HepG2 (cell line): ENCODE results near the gene SMIM36. TPM values are rescaled to one million over a fixed set of nuclear protein-coding genes. Genes with fewer than 3 reads are reported as not detected.
"Not testable (repeated sequence)": the region's sequence is repeated elsewhere in the genome, so short reads cannot be mapped to it uniquely, and the experiment has no call there.

ENCODE experiments used
- ATAC-seq: fragments of 200-7000 bp; cut with Tn5 transposase; 3 replicates; pipeline ENCODE4 v1.9.1; 2020; ENCODE audit warnings: mild to moderate bottlenecking, moderate library complexity
- BruUV-seq: library from RNA; stranded (reverse); fragments of 400-500 nt; replicated peaks from 2 replicates; lab custom pipeline; 2021; lab: Mats Ljungman, UMichigan
- CTCF ChIA-PET: fragments of 300-600 bp; formaldehyde crosslinking; extraction: SDS; loops from one replicate; lab custom pipeline; 2021; ENCODE audit warnings: low total read pairs, inconsistent platforms, low intra/inter-chr PET ratio; lab: Yijun Ruan, JAX
- POLR2A ChIA-PET: fragments of 350-600 bp; sonication (Branson Sonifier 250); formaldehyde crosslinking; loops from one replicate; lab custom pipeline; 2020; ENCODE audit warnings: antibody characterized with exemption, inconsistent platforms; lab: Yijun Ruan, JAX
- DNase-seq: peaks from one replicate; pipeline ENCODE4 v3.0.0-alpha.2; 2015; ENCODE audit warnings: low spot score
- FAIRE-seq: peaks from 3 replicates; lab custom pipeline; 2011; peaks lifted over from hg19 to GRCh38; lab: Jason Lieb, UNC
- H2AFZ ChIP-seq: one replicate; pipeline ENCODE4 v1.6.1; 2011; ENCODE audit warnings: low read length, inconsistent platforms
- H3K27ac ChIP-seq: fragments of 300-600 bp; 3 replicates; pipeline ENCODE4 v1.8.0; 2011; ENCODE audit warnings: mixed run types, mild to moderate bottlenecking, mixed read lengths, low read length, inconsistent platforms; ENCODE audit not compliant: insufficient read depth; ENCODE audit errors: extremely low read length
- H3K27me3 ChIP-seq, 2 experiments: fragments of 200-600 bp in 1 of 2; 2 replicates in 1 of 2; 3 replicates in 1 of 2; pipeline versions ENCODE4 v1.6.0 to v1.8.0; 2011; ENCODE audit warnings: low read length in 2 of 2, mild to moderate bottlenecking in 2 of 2, moderate library complexity in 2 of 2, inconsistent platforms in 1 of 2; ENCODE audit not compliant: insufficient read depth in 2 of 2, control insufficient read depth in 1 of 2
- H3K36me3 ChIP-seq, 2 experiments: fragments of 200-600 bp in 1 of 2; replicated peaks in 1 of 2; 2 replicates in 1 of 2; 3 replicates in 1 of 2; pipeline versions ENCODE4 v1.5.1 to v1.8.0; 2011; ENCODE audit warnings: low read length in 2 of 2, inconsistent platforms in 1 of 2; ENCODE audit not compliant: insufficient read depth in 2 of 2, control insufficient read depth in 1 of 2
- H3K4me1 ChIP-seq: 2 replicates; pipeline ENCODE4 v1.5.1; 2012; ENCODE audit warnings: low read length, inconsistent platforms; ENCODE audit not compliant: insufficient read depth
- H3K4me2 ChIP-seq: 2 replicates; pipeline ENCODE4 v1.6.0; 2011; ENCODE audit warnings: low read depth, low read length, inconsistent platforms
- H3K4me3 ChIP-seq, 3 experiments: fragments of 200-600 bp in 1 of 3; sonication (generic), shearing (Covaris generic) in 1 of 3; replicated peaks in 1 of 3; 2 replicates each; pipeline ENCODE4 v1.5.1; 2011 to 2016; ENCODE audit warnings: low read length in 3 of 3, inconsistent platforms in 2 of 3, low read depth in 2 of 3, mild to moderate bottlenecking in 2 of 3, control low read depth in 1 of 3, mixed read lengths in 1 of 3; ENCODE audit not compliant: insufficient read depth in 1 of 3
- H3K79me2 ChIP-seq: one replicate; pipeline ENCODE4 v1.6.1; 2011; ENCODE audit warnings: low read length, inconsistent platforms; ENCODE audit not compliant: insufficient read depth
- H3K9ac ChIP-seq: 2 replicates; pipeline ENCODE4 v1.6.0; 2011; ENCODE audit warnings: mild to moderate bottlenecking, low read depth, low read length, inconsistent platforms; ENCODE audit not compliant: insufficient read depth
- H3K9me3 ChIP-seq: 2 replicates; pipeline ENCODE4 v1.5.1; 2012; ENCODE audit warnings: mild to moderate bottlenecking, low read length
- H4K20me1 ChIP-seq: 2 replicates; pipeline ENCODE4 v1.6.0; 2011; ENCODE audit warnings: inconsistent platforms, mild to moderate bottlenecking, low read length, moderate library complexity; ENCODE audit not compliant: insufficient read depth
- CBX2 ChIP-seq, 2 experiments: fragments of 200-600 bp in 1 of 2; sonication (generic); formaldehyde crosslinking in 1 of 2; IDR thresholded peaks; 2 replicates each; pipeline versions ENCODE4 v1.7.0 to v1.8.1; 2018 to 2022; ENCODE audit warnings: low read depth in 2 of 2, low read length in 1 of 2, mild to moderate bottlenecking in 1 of 2, missing genetic modification reagents in 1 of 2
- FOXJ3 ChIP-seq: sonication (generic); formaldehyde crosslinking; IDR thresholded peaks from 2 replicates; pipeline ENCODE4 v1.4.0; 2020; ENCODE audit warnings: missing genetic modification reagents, mild to moderate bottlenecking, borderline replicate concordance
- IKZF4 ChIP-seq: sonication (generic); formaldehyde crosslinking; IDR thresholded peaks from 2 replicates; pipeline ENCODE4 v1.5.1; 2020; ENCODE audit warnings: borderline replicate concordance, mild to moderate bottlenecking, low read depth, missing genetic modification reagents; ENCODE audit errors: not compliant biosample characterization
- KMT2B ChIP-seq: IDR thresholded peaks from 2 replicates; pipeline ENCODE4 v1.6.1; 2016; ENCODE audit warnings: missing genetic modification reagents, missing compliant biosample characterization
- PHF21A ChIP-seq: sonication (generic); formaldehyde crosslinking; IDR thresholded peaks from 2 replicates; pipeline ENCODE4 v1.5.0; 2020; ENCODE audit warnings: mild to moderate bottlenecking, missing genetic modification reagents
- PHF5A ChIP-seq: IDR thresholded peaks from one replicate; pipeline ENCODE4 v1.6.1; 2018; ENCODE audit warnings: low read depth, missing genetic modification reagents; ENCODE audit not compliant: unreplicated experiment
- PRDM4 ChIP-seq: sonication (generic); formaldehyde crosslinking; IDR thresholded peaks from 2 replicates; pipeline ENCODE4 v1.9.0; 2021; ENCODE audit warnings: missing genetic modification reagents, borderline replicate concordance
- RBFOX2 ChIP-seq: fragments of 200-400 bp; formaldehyde crosslinking; IDR thresholded peaks from 2 replicates; pipeline ENCODE4 v1.6.1; 2017; ENCODE audit warnings: low read depth, mild to moderate bottlenecking, low read length
- SYNCRIP ChIP-seq: fragments of 200-400 bp; formaldehyde crosslinking; IDR thresholded peaks from 2 replicates; pipeline ENCODE4 v1.6.1; 2018; ENCODE audit warnings: mild to moderate bottlenecking, low read depth, low read length; ENCODE audit not compliant: insufficient read depth
- ZNF101 ChIP-seq: sonication (generic); formaldehyde crosslinking; IDR thresholded peaks from 2 replicates; pipeline ENCODE4 v1.4.0; 2020; ENCODE audit warnings: mild to moderate bottlenecking, low read depth, missing genetic modification reagents, borderline replicate concordance
- ZNF414 ChIP-seq: sonication (generic); formaldehyde crosslinking; IDR thresholded peaks from 2 replicates; pipeline ENCODE4 v1.5.0; 2020; ENCODE audit warnings: missing genetic modification reagents
- ZNF530 ChIP-seq: sonication (generic); formaldehyde crosslinking; IDR thresholded peaks from 2 replicates; pipeline ENCODE4 v1.5.0; 2020; ENCODE audit warnings: low read depth, mild to moderate bottlenecking, missing genetic modification reagents
- WGBS: methylation state at CpG from one replicate; pipeline ENCODE4 v1.1.6; 2017; ENCODE audit warnings: low lambda C conversion rate; 5-methylcytosine and 5-hydroxymethylcytosine counted together
- in situ Hi-C: cut with HindIII; loops from 2 replicates; pipeline ENCODE4 v1.10.0; 2017; ENCODE audit warnings: low pct_unique_long_range_greater_than_20kb; ENCODE audit not compliant: extremely low pct_ligation_motif_present
- intact Hi-C: fragments of 100-400 bp; cut with micrococcal nuclease; formaldehyde crosslinking; loops from one replicate; pipeline ENCODE4 v1.10.0; 2022; ENCODE audit not compliant: unreplicated experiment
- polyA plus RNA-seq, 8 experiments: library from polyadenylated mRNA; depleted of rRNA in 3 of 8; stranded (reverse) in 7 of 8; unstranded in 1 of 8; fragments of >200 nt; fragmentation: Illumina TruSeq in 4 of 8; extraction: Trizol in 4 of 8; gene quantifications; 2 replicates each; pipeline versions ENCODE4 v1.2.1 to v1.2.3, GENCODE V29; 2011 to 2016; ENCODE audit warnings: low read depth in 4 of 8, missing spikeins in 1 of 8, mixed read lengths in 1 of 8; ENCODE audit not compliant: insufficient read depth in 1 of 8
- total RNA-seq, 5 experiments: library from RNA; depleted of rRNA; stranded (reverse); fragments of >200 nt; fragmentation: Illumina TruSeq; extraction: Trizol; gene quantifications; 2 replicates each; pipeline ENCODE4 v1.2.3, GENCODE V29; 2016; ENCODE audit warnings: low read depth in 1 of 5

Gene SMIM36
- total and polyA plus RNA-seq, 2 of the 13 experiments (the other 11 are each of a cell fraction or from before 2014, with no cell fraction given): not detected

- TF ChIP-seq ZNF414 (no peak), IKZF4 (CRISPR knock-in tag) (no peak), PHF5A (CRISPR knock-in tag) (no peak), ZNF530 (CRISPR knock-in tag) (no peak), CBX2 (IDR thresholded peaks at IDR 0.05; ENCODE audit: low read depth, low read length) (no peak), CBX2 (CRISPR knock-in tag; IDR thresholded peaks at IDR 0.05; ENCODE audit: low read depth) (no peak), SYNCRIP (no peak), PRDM4 (CRISPR knock-in tag) (no peak), KMT2B (CRISPR knock-in tag) (no peak), ZNF101 (CRISPR knock-in tag) (no peak)
Measured at GRCh38 chr17:55405600-55405999, 105.7 kb downstream of the SMIM36 start (continued).

- H3K27ac ChIP-seq, H3K4me3 ChIP-seq, CTCF ChIA-PET, intact Hi-C loops, H2AFZ ChIP-seq, in situ Hi-C loops, DNase-seq, FAIRE-seq, H4K20me1 ChIP-seq, H3K4me2 ChIP-seq, H3K9ac ChIP-seq, H3K9me3 ChIP-seq, BruUV-seq, H3K27me3 ChIP-seq, ATAC-seq: not testable (repeated sequence)
- 98% methylated on average over 5 of the region's 5 CpGs for WGBS
- Histone ChIP-seq H3K36me3 (peaks cover 30 to 71% of the 10 kb centered on the region in 2 experiments), H3K4me1 (peaks cover 90% of the 10 kb centered on the region), H3K79me2 (peaks cover 45% of the 10 kb centered on the region)
- TF ChIP-seq PHF21A (CRISPR knock-in tag): 0 out of 2 replicates have a peak, but pooled peaks have one; percentile 24
- 0 out of 2 replicates have a peak, but pooled peaks have one; percentile 23 for TF ChIP-seq RBFOX2
- 0 out of 2 replicates have a peak, but pooled peaks have one; percentile 5 for TF ChIP-seq FOXJ3
- POLR2A ChIA-PET: interaction anchor here (9.8 kb wide), 1 partner anchor 16 kb away, joined by 127 read pairs; the partner anchor contains the start of gene MMD
Measured at GRCh38 chr17:55404197-55404596, 107.1 kb downstream of the SMIM36 start.
